ENCODE results near the gene NLE1.

DNA sequence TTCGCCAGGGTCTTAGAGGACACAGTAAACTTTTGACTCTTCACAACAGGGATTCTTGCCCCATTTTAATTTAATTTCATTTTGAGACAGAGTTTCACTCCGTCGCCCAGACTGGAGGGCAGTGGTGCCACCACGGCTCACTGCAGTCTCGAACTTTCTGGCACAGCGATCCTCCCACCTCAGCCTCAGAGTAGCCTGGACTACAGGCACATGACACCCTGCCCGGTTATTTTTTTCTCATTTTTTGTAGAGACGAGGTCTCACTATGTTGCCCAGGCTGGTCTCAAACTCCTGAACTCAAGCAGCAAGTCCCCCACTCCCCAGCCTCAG, 329 bp upstream of the NLE1 start:
- TF ChIP-seq, protein P1, sequence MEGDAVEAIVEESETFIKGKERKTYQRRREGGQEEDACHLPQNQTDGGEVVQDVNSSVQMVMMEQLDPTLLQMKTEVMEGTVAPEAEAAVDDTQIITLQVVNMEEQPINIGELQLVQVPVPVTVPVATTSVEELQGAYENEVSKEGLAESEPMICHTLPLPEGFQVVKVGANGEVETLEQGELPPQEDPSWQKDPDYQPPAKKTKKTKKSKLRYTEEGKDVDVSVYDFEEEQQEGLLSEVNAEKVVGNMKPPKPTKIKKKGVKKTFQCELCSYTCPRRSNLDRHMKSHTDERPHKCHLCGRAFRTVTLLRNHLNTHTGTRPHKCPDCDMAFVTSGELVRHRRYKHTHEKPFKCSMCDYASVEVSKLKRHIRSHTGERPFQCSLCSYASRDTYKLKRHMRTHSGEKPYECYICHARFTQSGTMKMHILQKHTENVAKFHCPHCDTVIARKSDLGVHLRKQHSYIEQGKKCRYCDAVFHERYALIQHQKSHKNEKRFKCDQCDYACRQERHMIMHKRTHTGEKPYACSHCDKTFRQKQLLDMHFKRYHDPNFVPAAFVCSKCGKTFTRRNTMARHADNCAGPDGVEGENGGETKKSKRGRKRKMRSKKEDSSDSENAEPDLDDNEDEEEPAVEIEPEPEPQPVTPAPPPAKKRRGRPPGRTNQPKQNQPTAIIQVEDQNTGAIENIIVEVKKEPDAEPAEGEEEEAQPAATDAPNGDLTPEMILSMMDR (IDR thresholded peaks at IDR 0.05), result no peak
- TF ChIP-seq, protein P2, sequence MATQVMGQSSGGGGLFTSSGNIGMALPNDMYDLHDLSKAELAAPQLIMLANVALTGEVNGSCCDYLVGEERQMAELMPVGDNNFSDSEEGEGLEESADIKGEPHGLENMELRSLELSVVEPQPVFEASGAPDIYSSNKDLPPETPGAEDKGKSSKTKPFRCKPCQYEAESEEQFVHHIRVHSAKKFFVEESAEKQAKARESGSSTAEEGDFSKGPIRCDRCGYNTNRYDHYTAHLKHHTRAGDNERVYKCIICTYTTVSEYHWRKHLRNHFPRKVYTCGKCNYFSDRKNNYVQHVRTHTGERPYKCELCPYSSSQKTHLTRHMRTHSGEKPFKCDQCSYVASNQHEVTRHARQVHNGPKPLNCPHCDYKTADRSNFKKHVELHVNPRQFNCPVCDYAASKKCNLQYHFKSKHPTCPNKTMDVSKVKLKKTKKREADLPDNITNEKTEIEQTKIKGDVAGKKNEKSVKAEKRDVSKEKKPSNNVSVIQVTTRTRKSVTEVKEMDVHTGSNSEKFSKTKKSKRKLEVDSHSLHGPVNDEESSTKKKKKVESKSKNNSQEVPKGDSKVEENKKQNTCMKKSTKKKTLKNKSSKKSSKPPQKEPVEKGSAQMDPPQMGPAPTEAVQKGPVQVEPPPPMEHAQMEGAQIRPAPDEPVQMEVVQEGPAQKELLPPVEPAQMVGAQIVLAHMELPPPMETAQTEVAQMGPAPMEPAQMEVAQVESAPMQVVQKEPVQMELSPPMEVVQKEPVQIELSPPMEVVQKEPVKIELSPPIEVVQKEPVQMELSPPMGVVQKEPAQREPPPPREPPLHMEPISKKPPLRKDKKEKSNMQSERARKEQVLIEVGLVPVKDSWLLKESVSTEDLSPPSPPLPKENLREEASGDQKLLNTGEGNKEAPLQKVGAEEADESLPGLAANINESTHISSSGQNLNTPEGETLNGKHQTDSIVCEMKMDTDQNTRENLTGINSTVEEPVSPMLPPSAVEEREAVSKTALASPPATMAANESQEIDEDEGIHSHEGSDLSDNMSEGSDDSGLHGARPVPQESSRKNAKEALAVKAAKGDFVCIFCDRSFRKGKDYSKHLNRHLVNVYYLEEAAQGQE (IDR thresholded peaks at IDR 0.05; ENCODE audit: insufficient read depth in 1 of 2, low read depth in 2 of 2, low read length in 1 of 2), result no peak
- TF ChIP-seq SIN3A (IDR thresholded peaks at IDR 0.05; ENCODE audit: borderline replicate concordance, insufficient read depth, low read depth, low read length), result no peak
- no peak for TF ChIP-seq TCF7L2 (IDR thresholded peaks at IDR 0.05; ENCODE audit: low read depth, low read length)
- TF ChIP-seq POLR2AphosphoS5 (IDR thresholded peaks at IDR 0.05; ENCODE audit: low read depth, low read length), result no peak
